Chondrocyte (in vitro differentiated cells): ENCODE data around the gene IL7R. TPM values are rescaled to one million over a fixed set of nuclear protein-coding genes. Genes with fewer than 3 reads are reported as not detected.
A peak's percentile ranks its signal among the peaks of the same experiment; 100 is the strongest.
"Not testable (repeated sequence)": the region's sequence is repeated elsewhere in the genome, so short reads cannot be mapped to it uniquely, and the experiment has no call there.

Source experiments
- DNase-seq: peaks from one replicate; pipeline ENCODE4 v3.0.0; 2021; ENCODE audit warnings: mixed read lengths, low spot score
- H3K27ac Mint-ChIP-seq: one replicate; pipeline ENCODE4 v1.8.0; 2021; ENCODE audit warnings: mild to moderate bottlenecking, moderate library complexity, mixed read lengths; ENCODE audit not compliant: unreplicated experiment
- H3K27me3 Mint-ChIP-seq: 2 replicates; pipeline ENCODE4 v1.8.0; 2021; ENCODE audit warnings: low read depth, mixed read lengths
- H3K36me3 Mint-ChIP-seq: 2 replicates; pipeline ENCODE4 v1.8.0; 2021; ENCODE audit warnings: low read depth, mixed read lengths
- H3K4me1 Mint-ChIP-seq: 2 replicates; pipeline ENCODE4 v1.8.0; 2021; ENCODE audit warnings: low read depth, mild to moderate bottlenecking, mixed read lengths
- H3K4me3 Mint-ChIP-seq: one replicate; pipeline ENCODE4 v1.8.0; 2021; ENCODE audit warnings: mild to moderate bottlenecking, moderate library complexity, mixed read lengths; ENCODE audit not compliant: unreplicated experiment
- H3K9me3 Mint-ChIP-seq: 2 replicates; pipeline ENCODE4 v1.8.0; 2021; ENCODE audit warnings: low read depth, mixed read lengths
- CTCF ChIP-seq: fragments of 200-600 bp; sonication (generic); IDR thresholded peaks from 2 replicates; pipeline ENCODE4 v1.5.0; 2021; ENCODE audit warnings: antibody characterized with exemption, mild to moderate bottlenecking, moderate library complexity
- total RNA-seq: library from RNA; stranded (reverse); gene quantifications from 3 replicates; pipeline ENCODE4 v1.2.1, GENCODE V29; 2021

Gene IL7R
- total RNA-seq, 1 donor from 2014 or later: 0.50 TPM

- peaks cover 6% of the 10 kb centered on the region for H3K4me1 Mint-ChIP-seq
- H3K36me3 Mint-ChIP-seq: no peaks in the 10 kb centered on the region
- H3K27ac Mint-ChIP-seq: no peak overlapping the region
- no peaks in the 10 kb centered on the region for H3K27me3 Mint-ChIP-seq
- H3K9me3 Mint-ChIP-seq: no peaks in the 10 kb centered on the region
- H3K4me3 Mint-ChIP-seq: no peak overlapping the region
- no peak for DNase-seq
- TF ChIP-seq CTCF: no peak
Observed at GRCh38 chr5:35835796-35836742, 20.6 kb upstream of the IL7R start.

- H3K36me3 Mint-ChIP-seq: peaks cover 2% of the 10 kb centered on the region
- H3K4me1 Mint-ChIP-seq: peaks cover 6% of the 10 kb centered on the region
- no peak for TF ChIP-seq CTCF
- H3K9me3 Mint-ChIP-seq: peaks cover 5% of the 10 kb centered on the region
- H3K27ac Mint-ChIP-seq: peak overlapping the region; percentile 34
- H3K4me3 Mint-ChIP-seq: no peak overlapping the region
- DNase-seq: no peak
- no peaks in the 10 kb centered on the region for H3K27me3 Mint-ChIP-seq
Observed at GRCh38 chr5:35838370-35839042, 18.2 kb upstream of the IL7R start.

GRCh38 chr5:35842856-35843255 lies 13.8 kb upstream of the IL7R start:
- no peak overlapping the region for H3K4me3 Mint-ChIP-seq
- TF ChIP-seq CTCF: no peak
- H3K36me3 Mint-ChIP-seq: peaks cover 3% of the 10 kb centered on the region
- peaks cover 15% of the 10 kb centered on the region for H3K9me3 Mint-ChIP-seq
- H3K27me3 Mint-ChIP-seq: no peaks in the 10 kb centered on the region
- no peak overlapping the region for H3K27ac Mint-ChIP-seq
- peaks cover 6% of the 10 kb centered on the region for H3K4me1 Mint-ChIP-seq
- no peak for DNase-seq

- H3K9me3 Mint-ChIP-seq: peaks cover 15% of the 10 kb centered on the region
- not testable (repeated sequence) for H3K4me1 Mint-ChIP-seq, H3K27ac Mint-ChIP-seq, H3K4me3 Mint-ChIP-seq, H3K36me3 Mint-ChIP-seq, DNase-seq, H3K27me3 Mint-ChIP-seq
Observed at GRCh38 chr5:35845508-35845907, 11.2 kb upstream of the IL7R start.

- no peaks in the 10 kb centered on the region for H3K27me3 Mint-ChIP-seq
- H3K27ac Mint-ChIP-seq: no peak overlapping the region
- peaks cover 21% of the 10 kb centered on the region for H3K4me1 Mint-ChIP-seq
- H3K4me3 Mint-ChIP-seq: no peak overlapping the region
- TF ChIP-seq CTCF: no peak
- no peak for DNase-seq
- peaks cover 15% of the 10 kb centered on the region for H3K9me3 Mint-ChIP-seq
- H3K36me3 Mint-ChIP-seq: peaks cover 3% of the 10 kb centered on the region
Observed at GRCh38 chr5:35847491-35847890, 9.2 kb upstream of the IL7R start.
